ENCODE data around the gene LGR4.

GRCh38 chr11:27352781-27353180 lies 119.8 kb downstream of the LGR4 start:
- TF ChIP-seq CTCF (IDR thresholded peaks at IDR 0.05) = no peak
- no peak for TF ChIP-seq POLR2A (IDR thresholded peaks at IDR 0.05)

Data from uterus (tissue), 2 donors.